Prostate gland (tissue), 2 donors: Measurements from ENCODE around the gene VPS13D.

Experiments
- CTCF ChIP-seq, 4 experiments: fragments of 200-600 bp in 2 of 4; fragments of 450-650 bp in 2 of 4; sonication (generic) in 2 of 4; IDR thresholded peaks; 1 replicate in 3 of 4; 2 replicates in 1 of 4; pipeline ENCODE4 v1.5.1; 2016 to 2019; ENCODE audit warnings: antibody characterized with exemption in 4 of 4, mild to moderate bottlenecking in 2 of 4, moderate library complexity in 2 of 4
- POLR2A ChIP-seq: fragments of 450-650 bp; IDR thresholded peaks from one replicate; pipeline ENCODE4 v1.6.1; 2016; ENCODE audit warnings: antibody characterized with exemption, mild to moderate bottlenecking
- POLR2AphosphoS5 ChIP-seq: sonication (generic); formaldehyde crosslinking; IDR thresholded peaks from one replicate; pipeline ENCODE4 v1.6.1; 2017; ENCODE audit warnings: antibody characterized with exemption

GRCh38 chr1:12180315-12180714, 49.5 kb upstream of the VPS13D start:
- TF ChIP-seq CTCF (IDR thresholded peaks at IDR 0.05) (no peak), POLR2A (no peak), POLR2AphosphoS5 (no peak)
